Right ventricle myocardium inferior (tissue), 1 donor: ENCODE measurements around the gene PI4KA. TPM values are rescaled to one million over a fixed set of nuclear protein-coding genes. Genes with fewer than 3 reads are reported as not detected.

ENCODE experiments used
- ATAC-seq: fragments of 200-7000 bp; cut with Tn5 transposase; one replicate; pipeline ENCODE4 v1.9.1; 2020; ENCODE audit warnings: mild to moderate bottlenecking, moderate library complexity
- DNase-seq: peaks from one replicate; pipeline ENCODE4 v3.0.0; 2021; ENCODE audit errors: missing footprints
- intact Hi-C: fragments of 100-400 bp; cut with DNase I; formaldehyde crosslinking; loops from one replicate; pipeline ENCODE4 v1.11.0; 2022
- total RNA-seq: library from RNA; stranded (reverse); fragmentation: NEBNext Ultra II Directional; extraction: Animal tissue kit (Norgen Biotek cat#: 25700); gene quantifications from one replicate; pipeline ENCODE4 v1.2.1, GENCODE V29; 2021
- donor health status: DM: no; HTN: yes; CAD: no; lungs with severe emphysema.

PI4KA gene
- total RNA-seq, 1 donor from 2014 or later, result 46.0 TPM

DNA sequence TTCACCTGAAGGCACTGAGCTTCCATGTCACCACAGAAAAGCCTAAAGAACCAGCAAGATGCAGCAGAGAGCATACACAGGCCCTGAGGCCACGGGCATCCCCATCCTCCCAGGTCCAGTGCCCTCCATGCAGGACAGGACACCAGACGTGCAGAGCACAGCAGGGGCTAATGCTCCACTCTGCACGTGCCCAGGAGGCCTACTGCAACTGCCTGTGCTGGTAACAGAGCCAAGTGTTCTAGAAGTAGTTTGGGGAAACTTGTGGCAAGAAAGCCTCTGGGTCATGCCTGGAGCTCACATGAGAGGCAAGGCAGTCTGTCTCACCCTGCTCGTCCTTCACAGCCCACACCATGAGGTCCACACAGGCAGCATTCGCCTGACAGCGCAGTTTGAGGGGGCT lies 54.0 kb downstream of the PI4KA start:
- ATAC-seq (no peak), DNase-seq (no peak)
- intact Hi-C loops, result no loop called here

DNA sequence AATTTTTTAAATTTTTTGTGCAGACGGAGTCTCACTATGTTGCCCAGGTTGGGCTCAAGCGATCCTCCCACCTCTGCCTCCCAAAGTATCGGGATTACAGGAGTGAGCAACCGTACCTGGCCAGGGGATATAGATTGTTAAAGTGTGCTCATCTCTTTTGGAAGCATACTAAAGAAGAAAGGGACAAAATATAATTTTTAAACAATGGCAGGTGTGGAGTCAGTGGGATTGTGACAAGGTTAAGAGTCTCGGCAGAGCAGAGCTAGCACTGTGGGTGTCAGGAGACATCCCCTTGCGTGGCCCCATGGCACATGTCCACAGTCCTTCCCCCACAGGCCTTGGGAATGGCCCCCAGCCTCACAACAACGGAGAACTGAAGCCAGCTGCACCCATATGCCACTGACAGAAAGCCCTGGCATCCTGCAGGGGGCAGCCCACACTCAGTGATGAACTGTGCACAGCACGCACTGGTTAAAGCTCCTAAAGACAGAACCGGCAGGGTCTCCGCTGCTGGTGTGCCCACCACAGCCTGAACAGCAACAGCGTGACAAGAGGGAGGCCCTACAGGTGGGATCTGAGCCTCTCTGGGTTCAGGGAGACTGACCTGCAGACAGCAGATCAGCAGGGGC lies 54.8 kb downstream of the PI4KA start:
- intact Hi-C loops, result no loop called here

GRCh38 chr22:20802922-20803553 lies 55.6 kb downstream of the PI4KA start:
- ATAC-seq, result no peak
- intact Hi-C loops, result no loop called here

More for the DNA sequence above, 54.8 kb downstream of the PI4KA start:
- no peak for ATAC-seq
- no peak for DNase-seq

GRCh38 chr22:20802452-20802851 lies 56.2 kb downstream of the PI4KA start:
- no peak for DNase-seq
- no peak for ATAC-seq
- intact Hi-C loops, result no loop called here

More at GRCh38 chr22:20802922-20803553, 55.6 kb downstream of the PI4KA start:
- no peak for DNase-seq

- intact Hi-C loops, result no loop called here
- ATAC-seq, result no peak
Measured at GRCh38 chr22:20799449-20799848, 59.2 kb downstream of the PI4KA start.

GRCh38 chr22:20798974-20799373 lies 59.6 kb downstream of the PI4KA start:
- intact Hi-C loops, result no loop called here
- DNase-seq, result no peak

More at GRCh38 chr22:20799449-20799848, 59.2 kb downstream of the PI4KA start:
- no peak for DNase-seq

DNA sequence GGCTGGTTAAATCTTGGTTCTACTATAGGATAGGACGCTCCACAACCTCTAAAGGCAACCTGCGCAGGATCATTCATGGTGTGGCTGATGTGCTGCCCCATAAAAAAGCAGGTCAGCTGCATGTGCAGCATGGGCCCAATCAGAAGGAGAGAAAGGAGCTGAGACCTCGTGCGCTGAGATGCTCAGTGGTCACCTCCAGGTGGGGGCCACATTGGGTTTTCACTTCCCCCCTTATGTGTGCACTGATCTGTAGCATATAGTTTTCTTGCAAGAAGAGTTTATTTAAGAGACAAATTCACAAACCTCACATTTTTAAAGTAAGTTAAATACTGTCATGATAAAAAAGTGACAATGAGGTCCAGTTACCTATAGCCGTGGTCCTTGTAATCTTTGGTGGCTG lies 60.4 kb downstream of the PI4KA start:
- intact Hi-C loops, result no loop called here
- ATAC-seq (no peak), DNase-seq (no peak)

More at GRCh38 chr22:20798974-20799373, 59.6 kb downstream of the PI4KA start:
- no peak for ATAC-seq

- no peak for ATAC-seq
- no peak for DNase-seq
- intact Hi-C loops, result no loop called here
Measured at GRCh38 chr22:20796731-20797130, 61.9 kb downstream of the PI4KA start.

- ATAC-seq, result no peak
- intact Hi-C loops, result no loop called here
- no peak for DNase-seq
Measured at GRCh38 chr22:20794650-20795413, 63.8 kb downstream of the PI4KA start.

GRCh38 chr22:20793748-20794649 lies 64.6 kb downstream of the PI4KA start:
- DNase-seq (no peak), ATAC-seq (no peak)

DNA sequence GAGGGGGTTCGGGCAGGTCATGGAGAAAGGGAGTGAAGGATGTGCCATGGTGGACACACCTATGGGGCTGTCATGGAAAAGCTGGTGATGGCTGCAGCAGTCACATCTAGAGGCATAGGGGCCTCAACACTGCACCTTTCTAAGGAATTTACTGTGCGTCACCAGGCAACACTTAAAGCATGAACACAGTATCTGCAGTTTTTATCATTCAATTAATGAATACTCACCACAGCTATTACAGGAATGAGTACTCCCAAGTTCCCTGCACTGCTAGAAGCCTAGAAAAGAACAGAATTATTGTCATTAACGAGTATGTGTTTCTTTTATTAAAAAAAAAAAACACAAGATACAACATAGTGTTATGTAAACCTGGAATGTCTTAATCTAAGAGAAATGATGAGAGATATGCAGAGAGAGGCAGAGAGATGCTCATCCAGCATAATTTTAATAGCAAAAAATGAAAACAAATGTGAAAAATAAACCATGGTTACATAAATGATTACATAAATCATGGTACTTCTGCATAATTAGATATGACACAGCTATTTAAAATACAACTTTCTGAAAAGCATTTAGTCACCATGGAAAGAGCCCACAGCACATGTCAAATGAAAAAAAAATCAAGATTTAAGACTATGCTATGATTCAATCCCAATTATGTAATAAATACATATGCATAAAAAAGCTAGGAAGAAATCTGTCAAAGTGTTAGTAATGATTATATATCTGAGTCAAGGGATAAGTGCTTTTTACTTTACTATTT lies 65.5 kb downstream of the PI4KA start:
- ATAC-seq, result no peak
- intact Hi-C loops, result no loop called here

More at GRCh38 chr22:20793748-20794649, 64.6 kb downstream of the PI4KA start:
- intact Hi-C loops, result no loop called here

DNA sequence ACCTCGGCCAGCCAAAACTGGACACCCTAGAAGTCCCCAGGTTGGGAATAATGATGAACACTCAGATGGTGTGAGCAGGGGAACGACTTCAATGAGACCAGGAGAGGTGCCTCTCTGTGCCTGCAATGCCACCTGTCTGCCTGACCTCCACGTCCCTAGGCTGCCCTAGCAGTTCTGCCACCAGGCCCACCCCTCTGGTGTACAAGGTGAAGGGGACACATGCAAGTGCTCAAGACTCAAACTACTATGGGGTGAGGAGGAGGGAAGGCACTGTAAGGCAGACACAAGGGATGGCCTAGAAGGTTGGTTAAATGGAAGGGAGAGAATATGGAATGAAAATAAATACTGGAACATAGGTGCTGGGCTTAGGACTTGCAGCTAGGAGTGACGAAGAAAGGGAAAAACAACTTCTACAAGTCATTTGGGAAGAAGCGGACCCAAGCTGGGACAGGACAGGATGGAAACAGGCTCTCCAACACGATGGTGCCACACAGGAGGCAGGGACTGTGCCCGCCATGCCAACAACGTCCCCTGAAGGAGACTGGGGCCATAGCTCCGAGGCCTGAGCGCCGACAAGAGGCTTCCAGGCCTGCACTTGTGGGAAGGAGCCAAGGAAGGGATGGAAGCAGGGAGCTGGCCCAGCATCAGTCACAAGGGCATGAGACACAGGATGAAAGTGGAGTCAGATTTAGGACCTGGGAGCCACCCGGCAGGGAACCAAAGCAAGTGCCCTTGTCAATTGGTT lies 66.2 kb downstream of the PI4KA start:
- intact Hi-C loops, result no loop called here
- ATAC-seq (no peak), DNase-seq (no peak)

More for the DNA sequence above, 65.5 kb downstream of the PI4KA start:
- DNase-seq, result no peak

DNA sequence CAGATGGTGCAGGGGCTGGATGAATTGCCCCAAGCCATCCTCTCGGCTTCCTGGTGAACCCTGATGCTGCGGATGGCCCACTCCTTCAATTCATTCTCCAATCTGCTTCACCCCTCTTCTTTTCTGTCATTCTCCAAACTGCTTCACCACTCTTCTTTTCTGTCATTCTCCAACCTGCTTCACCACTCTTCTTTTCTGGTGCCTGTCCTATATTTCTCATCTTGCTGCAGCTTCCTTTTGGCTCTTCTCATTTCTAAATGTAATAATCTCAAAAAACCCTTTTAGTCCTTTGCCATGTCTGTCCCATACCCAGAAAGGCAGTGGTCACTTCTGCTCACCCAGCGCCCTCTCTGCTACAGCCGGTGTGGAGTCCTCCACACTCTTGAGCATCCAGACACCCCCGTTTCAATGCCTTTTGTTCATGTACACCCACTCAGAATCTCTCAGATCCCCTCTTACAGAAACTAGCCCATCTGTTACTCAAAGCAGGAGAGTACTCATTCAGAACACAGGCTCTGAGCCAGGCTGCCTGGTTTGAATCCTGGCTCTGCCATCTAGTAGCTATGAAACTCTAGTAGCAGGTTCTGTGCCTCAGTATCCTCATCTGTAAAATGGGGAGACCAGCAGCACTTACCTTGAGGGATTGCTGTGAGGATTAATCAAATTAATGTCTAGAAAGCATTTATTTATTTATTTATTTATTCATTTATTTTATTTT lies 69.8 kb downstream of the PI4KA start:
- intact Hi-C loops, result no loop called here
- ATAC-seq, result no peak
- DNase-seq, result no peak

- ATAC-seq (no peak), DNase-seq (no peak)
- intact Hi-C loops, result no loop called here
Measured at GRCh38 chr22:20787746-20788626, 70.6 kb downstream of the PI4KA start.

DNA sequence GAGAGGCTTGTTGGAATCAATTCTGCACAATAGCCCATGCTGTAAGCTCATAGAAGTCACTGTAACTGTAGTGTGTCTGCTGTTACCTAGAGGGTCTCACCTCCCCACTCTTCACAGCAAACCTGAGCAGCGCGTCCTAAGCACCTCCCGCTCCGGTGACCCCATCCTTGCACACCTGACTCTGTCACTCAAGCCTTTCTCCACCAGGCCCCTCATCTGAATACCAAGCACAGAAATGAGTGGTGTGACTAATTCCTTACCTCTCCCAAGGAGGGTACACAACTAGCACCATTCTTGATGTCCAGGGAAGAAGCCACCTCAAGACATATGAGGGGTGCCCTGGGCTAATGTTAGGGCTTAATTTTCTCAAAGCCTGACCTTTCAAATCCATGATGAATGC lies 71.4 kb downstream of the PI4KA start:
- intact Hi-C loops, result no loop called here
- no peak for DNase-seq
- ATAC-seq, result no peak

DNA sequence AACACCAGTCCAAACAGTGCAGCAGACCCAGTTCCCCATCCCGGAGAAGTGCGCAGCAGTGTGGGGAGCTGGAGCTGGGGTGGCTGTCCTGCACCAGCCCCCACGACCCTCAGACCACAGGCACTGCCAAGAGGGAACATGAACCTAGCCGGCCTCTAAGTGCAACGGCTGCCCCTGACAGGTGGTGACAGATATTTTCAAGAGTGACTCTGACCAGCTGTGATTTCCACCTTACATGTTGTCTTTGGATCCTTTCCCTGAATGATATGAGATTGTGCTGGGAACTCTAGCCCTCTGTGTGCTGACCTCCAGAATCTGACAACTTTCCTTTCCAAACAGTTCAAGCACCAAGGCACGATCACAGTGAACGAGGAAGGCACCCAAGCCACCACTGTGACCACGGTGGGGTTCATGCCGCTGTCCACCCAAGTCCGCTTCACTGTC lies 72.1 kb downstream of the PI4KA start:
- DNase-seq, result no peak
- ATAC-seq, result peak; percentile 79
- intact Hi-C loops, result no loop called here
